ENCODE results near the gene CMSS1.

CMSS1 gene

GRCh38 chr3:99954914-99955644 lies 137.4 kb downstream of the CMSS1 start:
- DNase-seq (ENCODE audit: low spot score), result no peak
- no peak overlapping the region for H3K4me3 ChIP-seq
- H3K27ac ChIP-seq, result peak overlapping the region in 1 of 2 donors; percentile 5
- TF ChIP-seq CTCF (IDR thresholded peaks at IDR 0.05), result no peak

DNA sequence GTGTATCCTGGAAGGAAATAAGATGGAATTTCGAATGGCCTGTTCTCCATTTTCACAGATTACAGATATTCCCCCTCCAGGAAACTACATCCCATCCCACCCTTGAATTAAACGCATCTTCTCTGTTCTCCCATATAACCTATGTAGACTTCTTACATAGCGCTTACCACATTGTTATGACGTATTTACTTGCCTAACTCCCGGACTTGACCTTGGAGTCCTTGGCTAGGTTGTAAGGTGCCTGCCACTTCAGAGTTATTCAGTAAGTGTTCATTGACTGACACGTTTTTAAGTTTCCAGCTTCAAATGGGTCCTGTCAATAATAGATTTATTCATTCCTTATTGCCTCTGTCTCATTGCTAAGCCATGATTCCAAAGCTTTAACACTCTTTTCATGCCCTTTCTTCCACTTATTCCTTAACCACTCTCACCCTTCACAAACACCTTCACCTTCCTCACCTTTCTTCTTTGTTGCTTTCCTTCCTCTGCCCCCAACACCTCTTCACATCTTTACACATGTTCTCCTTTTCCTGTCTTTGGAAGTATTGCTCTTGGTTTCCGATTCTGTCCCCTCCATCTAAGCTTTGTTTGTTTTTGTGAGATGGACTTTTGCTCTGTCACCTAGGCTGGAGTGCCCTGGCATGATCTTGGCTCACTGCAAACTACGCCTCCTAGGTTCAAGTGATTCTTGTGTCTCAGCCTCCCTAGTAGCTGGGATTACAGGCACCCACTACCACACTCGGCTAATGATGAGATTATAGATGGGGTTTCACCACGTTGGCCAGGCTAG lies 138.3 kb downstream of the CMSS1 start:
- TF ChIP-seq CTCF (IDR thresholded peaks at IDR 0.05), result no peak
- no peak for DNase-seq (ENCODE audit: low spot score)
- H3K27ac ChIP-seq, result peak overlapping the region in 1 of 2 donors; percentile 5
- H3K4me3 ChIP-seq, result no peak overlapping the region

DNA sequence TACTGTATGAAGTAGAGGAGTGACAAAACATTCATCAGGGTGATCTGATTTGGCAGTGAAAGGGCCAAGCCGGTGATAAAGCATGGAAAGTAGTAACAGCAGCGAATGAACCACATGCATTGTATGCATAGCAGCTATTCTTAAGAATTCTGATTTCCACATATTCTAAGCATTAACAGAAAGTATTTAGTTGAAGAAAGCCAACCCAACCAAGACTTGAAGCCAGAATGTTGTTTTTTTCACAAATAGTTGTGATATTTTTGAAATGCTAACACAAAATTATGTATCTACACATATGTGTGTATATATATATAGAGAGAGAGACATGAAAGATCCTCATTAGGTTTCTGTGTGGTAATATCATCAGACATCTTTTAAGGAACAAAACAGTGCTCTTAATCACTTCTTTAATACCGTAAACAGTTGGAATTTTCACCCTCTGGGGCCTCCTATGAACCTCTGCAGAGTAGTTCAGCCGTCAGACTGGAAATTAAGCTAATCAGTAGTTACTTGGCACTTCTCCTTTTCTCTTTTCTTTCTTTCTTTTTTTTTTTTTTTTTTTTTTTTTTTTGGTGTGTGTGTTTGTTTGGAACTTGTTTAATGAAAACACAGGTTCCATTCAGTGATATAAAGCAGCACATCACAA lies 139.6 kb downstream of the CMSS1 start:
- TF ChIP-seq CTCF (IDR thresholded peaks at IDR 0.05), result no peak
- H3K4me3 ChIP-seq, result no peak overlapping the region
- no peak for DNase-seq (ENCODE audit: low spot score)
- H3K27ac ChIP-seq, result peak overlapping the region; percentile 36 to 69

DNA sequence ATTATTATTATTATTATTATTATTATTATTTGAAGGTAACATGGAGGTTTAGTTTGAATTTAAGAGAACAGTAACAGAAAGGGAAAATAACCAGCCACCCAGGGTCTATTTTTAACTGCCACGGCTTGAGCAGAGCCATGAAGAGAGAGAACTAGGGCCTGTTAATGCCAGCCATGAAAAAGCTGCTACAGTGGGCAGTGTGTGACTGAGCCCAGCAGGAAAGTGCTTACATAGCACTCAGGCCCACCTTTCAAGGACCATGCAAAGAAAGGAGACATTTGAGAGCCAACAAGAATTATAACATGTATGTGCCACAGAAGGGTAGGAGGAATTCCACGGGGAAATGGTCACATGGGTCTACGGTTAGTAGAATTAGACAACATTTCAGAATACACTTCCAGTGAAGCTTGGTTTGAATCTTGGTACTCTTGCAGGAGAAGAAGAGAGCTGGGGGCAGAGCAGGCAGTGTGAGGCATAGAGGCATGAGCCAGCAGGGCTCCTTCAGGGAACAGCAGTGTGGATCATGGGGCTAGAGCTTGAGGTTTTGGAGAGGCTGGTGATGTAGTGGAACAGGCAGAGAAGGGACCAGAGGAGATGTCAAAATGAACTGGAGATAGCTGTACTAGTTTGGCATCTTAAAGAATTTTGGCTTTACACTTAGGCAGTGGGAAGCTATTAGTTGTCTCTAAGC lies 140.7 kb downstream of the CMSS1 start:
- TF ChIP-seq CTCF (IDR thresholded peaks at IDR 0.05), result no peak
- no peak overlapping the region for H3K4me3 ChIP-seq
- DNase-seq (ENCODE audit: low spot score), result no peak
- H3K27ac ChIP-seq, result peak overlapping the region; percentile 69 to 74

DNA sequence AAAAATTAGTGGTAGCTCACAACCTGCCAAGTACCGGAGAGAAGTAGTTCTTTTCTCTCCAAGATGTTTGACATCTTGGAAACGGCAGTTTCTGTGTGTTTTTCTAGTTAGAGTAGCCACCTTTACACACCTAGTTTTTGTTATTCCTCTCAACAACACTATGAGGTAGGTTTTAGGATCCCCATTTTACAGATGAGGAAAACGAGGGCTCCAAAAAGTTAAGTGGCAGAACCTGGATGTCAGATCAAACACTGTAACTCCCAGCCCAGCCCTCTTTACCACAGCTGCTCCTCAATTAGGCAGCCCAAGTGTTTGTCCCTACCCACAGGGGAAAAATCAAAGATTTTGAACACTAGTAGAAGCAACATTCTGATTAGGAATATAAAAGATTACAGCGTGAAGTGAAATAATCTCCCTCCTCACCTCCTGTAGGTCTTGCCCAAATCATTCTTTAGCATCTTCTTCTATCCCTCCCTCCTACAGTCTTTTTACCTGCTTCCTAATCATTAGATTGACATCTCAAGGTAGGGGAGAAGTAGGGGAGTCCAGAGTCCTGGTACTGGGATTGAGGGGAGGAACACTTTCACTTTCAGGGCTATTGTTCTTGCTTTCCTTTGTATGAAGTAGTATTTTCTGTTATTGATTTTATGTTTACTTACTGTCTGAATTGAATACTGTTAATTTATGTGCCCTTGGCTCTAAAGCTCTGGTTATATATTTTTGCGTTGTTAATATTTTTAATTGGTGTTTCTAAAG lies 142.6 kb downstream of the CMSS1 start:
- H3K27ac ChIP-seq, result peak overlapping the region; percentile 69 to 77
- no peak for TF ChIP-seq CTCF (IDR thresholded peaks at IDR 0.05)
- DNase-seq (ENCODE audit: low spot score), result no peak
- H3K4me3 ChIP-seq, result peak overlapping the region; percentile 32

GRCh38 chr3:99960941-99961340 lies 143.3 kb downstream of the CMSS1 start:
- DNase-seq (ENCODE audit: low spot score), result no peak
- H3K27ac ChIP-seq, result peak overlapping the region; percentile 69 to 77
- TF ChIP-seq CTCF (IDR thresholded peaks at IDR 0.05), result no peak
- peak overlapping the region; percentile 32 for H3K4me3 ChIP-seq
